Left ventricle myocardium superior (tissue), 1 donor: ENCODE measurements around the gene SLC6A20. TPM values are rescaled to one million over a fixed set of nuclear protein-coding genes. Genes with fewer than 3 reads are reported as not detected.

Experiments used
- ATAC-seq: fragments of 200-7000 bp; cut with Tn5 transposase; one replicate; pipeline ENCODE4 v1.9.1; 2020; ENCODE audit warnings: mild to moderate bottlenecking, moderate library complexity
- DNase-seq: peaks from one replicate; pipeline ENCODE4 v3.0.0-alpha.2; 2020
- intact Hi-C: fragments of 100-400 bp; cut with micrococcal nuclease; formaldehyde crosslinking; loops from one replicate; pipeline ENCODE4 v1.11.0; 2022
- total RNA-seq: library from RNA; stranded (reverse); fragmentation: NEBNext Ultra II Directional; extraction: Animal tissue kit (Norgen Biotek cat#: 25700); gene quantifications from one replicate; pipeline ENCODE4 v1.2.1, GENCODE V29; 2021
- donor health status: DM: no; HTN: yes; CAD: no; lungs with severe emphysema.

Gene SLC6A20
- total RNA-seq, 1 donor from 2014 or later, result not detected

GRCh38 chr3:45781841-45782240 is 14.5 kb downstream of the SLC6A20 start:
- intact Hi-C loops, result no loop called here
- ATAC-seq, result no peak
- no peak for DNase-seq

GRCh38 chr3:45781271-45781670 is 15.1 kb downstream of the SLC6A20 start:
- intact Hi-C loops, result no loop called here
- ATAC-seq (no peak), DNase-seq (no peak)

DNA sequence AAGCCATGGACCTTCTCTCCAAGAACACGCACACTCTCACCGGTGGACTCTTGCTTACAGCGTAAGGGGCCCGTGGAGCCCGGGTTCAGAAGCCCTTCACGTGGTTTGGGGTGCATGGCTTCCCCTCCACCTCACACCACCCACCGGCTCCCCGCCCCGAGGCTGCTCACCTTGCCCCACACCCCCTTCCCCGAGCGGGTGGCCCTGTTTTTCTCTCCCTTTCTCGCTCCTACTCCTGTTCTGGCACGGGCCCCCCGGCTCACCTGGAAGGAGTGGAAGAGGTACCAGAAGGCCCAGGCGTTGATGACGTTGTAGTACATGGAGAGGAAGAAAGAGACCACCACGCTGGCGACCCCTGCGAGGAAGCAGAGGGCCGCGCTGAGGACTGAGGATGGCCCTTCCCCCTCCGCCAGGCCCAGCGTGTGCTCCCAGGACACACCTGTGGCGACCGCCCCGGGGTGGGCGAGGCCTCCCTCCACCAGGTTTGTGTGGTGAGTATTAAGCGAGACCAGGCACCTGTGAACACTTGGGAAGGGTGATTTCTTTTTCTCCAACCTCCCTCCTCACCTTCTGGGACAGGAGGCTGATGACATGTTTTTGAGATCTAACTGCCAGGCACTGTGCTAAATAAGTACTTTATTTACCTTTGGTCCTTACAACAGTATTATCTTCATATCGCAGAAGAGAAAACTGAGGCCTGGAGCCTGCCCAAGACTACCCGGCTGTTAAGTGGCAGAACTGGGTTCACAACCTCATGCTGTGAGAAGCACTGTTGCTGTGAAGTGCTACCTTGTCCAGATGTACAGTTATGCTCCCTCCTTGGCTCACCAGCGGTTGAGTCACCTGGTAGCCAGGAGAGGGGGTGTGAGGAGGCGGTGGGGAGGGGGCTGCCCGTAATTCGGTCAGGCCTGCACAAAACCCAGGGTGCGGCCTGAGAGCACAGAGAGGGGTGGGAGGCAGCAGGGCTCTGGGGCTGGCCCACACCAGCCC is 16.3 kb downstream of the SLC6A20 start:
- intact Hi-C loops, result no loop called here
- DNase-seq (no peak), ATAC-seq (no peak)

DNA sequence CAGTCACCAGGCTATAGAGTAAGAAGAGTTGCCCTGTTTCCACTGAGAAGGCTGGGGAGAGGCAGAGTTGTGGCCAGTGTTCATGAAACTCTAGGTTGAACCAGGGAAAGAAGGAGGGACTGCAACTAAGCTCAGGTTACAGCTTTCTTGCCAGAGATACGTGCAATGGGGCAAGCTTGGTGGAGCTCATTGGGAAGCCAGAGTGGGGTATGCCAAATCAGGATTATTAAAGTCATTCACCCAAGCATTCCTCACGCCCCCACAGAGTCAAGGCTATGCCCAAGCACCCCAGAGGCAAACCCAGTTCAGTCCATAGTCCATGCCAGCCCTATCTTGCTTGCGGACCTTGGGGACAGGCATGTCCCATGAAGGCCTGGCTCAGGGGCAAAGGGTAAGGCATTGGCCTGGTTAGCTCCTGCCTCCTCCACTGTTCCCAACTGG is 17.6 kb downstream of the SLC6A20 start:
- intact Hi-C loops, result no loop called here
- no peak for ATAC-seq
- no peak for DNase-seq

DNA sequence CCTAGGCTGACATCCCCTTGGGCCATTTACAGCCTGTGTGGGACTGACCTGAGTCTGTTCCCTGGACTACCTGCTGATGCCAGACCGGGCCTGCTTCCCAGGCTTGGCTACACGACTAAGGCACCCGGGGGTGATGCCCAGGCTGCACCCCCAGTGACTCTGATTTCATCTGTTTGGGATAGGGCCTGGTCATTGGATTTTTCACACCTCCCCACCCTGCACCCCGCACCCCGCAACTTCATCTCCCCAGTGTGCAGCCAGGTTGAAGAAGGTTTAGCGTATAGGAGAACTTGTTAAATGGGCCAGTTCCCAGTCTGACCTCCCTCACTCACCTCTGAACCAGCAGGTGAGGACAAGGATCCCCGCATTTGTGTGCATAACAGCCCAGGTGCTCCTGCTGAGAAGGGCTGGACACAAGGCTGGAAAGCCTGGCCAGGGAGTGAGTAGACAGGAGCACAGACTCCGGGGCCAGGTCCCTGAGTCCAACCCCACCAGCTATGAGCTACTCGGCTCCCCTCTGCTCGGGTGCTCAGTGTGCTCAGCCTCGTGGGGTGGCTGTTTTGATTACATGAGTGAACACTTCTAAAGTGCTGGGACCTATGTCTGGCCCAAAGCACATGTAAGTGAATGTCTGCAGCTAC is 18.5 kb downstream of the SLC6A20 start:
- DNase-seq (no peak), ATAC-seq (no peak)
- intact Hi-C loops, result no loop called here

- DNase-seq (no peak), ATAC-seq (no peak)
- intact Hi-C loops, result no loop called here
Measured at GRCh38 chr3:45777111-45777745, 19.1 kb downstream of the SLC6A20 start.

DNA sequence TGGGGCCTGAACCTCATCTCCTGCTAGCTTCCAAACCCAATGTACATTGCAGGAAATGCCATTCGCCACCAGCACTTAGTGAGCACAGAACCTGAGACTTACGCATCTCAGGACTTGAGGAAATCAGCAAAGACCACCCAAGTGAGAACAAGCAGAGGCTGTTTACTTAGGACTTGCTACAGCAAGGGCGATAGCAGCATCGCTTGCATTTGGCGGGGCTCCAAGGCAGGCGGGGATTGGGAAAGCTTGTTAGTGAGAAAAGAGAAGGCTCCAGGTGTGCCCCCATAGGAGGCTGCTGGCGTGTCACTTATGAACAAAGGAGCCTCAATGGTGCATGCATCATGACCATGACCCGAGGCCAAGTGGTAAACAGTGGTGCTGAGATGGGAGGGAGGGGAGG is 19.7 kb downstream of the SLC6A20 start:
- DNase-seq (no peak), ATAC-seq (no peak)
- intact Hi-C loops, result no loop called here

- DNase-seq, result no peak
- ATAC-seq, result no peak
- intact Hi-C loops, result no loop called here
Measured at GRCh38 chr3:45776301-45776595, 20.1 kb downstream of the SLC6A20 start.

DNA sequence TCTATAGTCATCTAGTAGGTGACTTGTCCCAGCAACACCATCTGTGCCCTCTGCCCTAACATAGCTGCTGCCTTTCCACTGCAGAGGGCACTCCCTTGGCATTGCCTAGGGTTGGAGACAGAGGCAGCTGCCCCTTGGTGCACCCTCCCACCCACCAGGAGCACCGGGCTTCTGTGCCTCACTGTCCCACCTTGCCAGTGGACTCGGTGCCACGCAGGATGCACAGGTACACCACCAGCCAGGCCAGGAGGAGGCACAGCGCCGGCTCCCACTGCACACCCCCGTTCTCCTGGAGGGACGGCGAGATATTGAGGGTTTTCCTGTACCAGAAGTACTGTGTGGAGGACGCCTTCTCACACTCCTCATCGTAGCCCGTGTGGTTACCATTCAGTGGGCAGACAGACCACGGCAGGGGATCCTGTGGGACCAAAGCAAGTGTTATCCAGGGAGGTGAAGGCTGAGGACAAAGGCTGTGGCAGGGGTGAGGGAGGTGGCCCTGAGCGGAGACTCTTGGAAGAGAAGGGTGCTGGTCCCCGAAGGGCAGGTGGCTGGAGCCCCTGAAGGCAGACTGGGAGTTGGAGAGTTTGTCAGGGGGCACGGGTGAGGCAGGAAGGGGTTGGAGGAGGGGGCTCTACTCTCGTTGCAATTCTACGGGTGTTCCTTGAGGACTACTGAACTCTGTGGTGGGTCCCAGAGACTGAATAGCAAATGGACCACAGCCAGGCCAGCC is 20.6 kb downstream of the SLC6A20 start:
- DNase-seq (no peak), ATAC-seq (no peak)

DNA sequence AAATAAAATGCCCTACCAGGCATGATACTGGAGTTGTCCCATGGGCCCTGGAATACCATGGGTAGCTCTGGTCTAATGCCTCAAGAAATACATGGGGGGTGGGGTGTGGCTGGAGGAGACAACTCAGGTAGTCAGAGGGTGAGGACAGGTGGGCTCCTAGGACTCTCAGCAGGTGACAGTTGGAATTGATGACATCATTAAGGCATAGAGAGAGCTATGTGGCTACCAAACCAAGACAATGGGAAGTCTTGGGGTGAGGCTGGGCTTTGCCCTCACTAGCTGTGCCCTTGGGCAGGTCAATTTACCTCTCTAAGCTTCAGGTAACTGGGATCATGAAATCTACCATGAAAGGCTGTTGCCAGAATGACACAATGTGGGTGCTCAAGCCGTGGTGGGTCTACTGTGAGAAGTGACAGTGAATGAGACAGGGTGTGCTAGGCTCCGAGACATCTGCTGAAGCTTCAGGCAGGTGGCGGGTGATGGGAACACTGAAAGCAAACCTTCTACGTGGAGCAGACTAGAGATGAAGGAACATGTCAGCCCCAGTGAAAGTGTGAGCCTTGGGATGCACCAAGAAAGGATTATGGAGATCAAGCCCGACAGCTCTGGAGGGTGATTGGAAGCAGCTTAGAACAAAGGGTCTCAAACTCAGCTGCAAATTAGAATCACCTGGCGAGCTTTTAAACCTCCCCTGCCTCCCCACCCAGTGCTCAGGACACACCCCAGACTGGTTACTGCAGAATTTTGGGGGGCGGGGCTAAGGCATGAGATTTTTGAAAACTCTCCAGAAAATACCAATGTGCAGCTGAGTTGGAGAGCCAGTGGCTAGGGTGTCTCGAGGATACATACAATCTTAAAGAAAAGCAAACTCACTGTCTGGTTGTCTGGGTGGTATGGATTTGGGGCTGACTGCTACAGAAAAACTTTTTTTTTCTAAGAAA is 21.5 kb downstream of the SLC6A20 start:
- no peak for ATAC-seq
- intact Hi-C loops, result no loop called here
- DNase-seq, result no peak

More for the DNA sequence above, 20.6 kb downstream of the SLC6A20 start:
- intact Hi-C loops, result no loop called here

GRCh38 chr3:45773714-45774449 is 22.5 kb downstream of the SLC6A20 start:
- ATAC-seq (no peak), DNase-seq (no peak)
- intact Hi-C loops, result no loop called here

DNA sequence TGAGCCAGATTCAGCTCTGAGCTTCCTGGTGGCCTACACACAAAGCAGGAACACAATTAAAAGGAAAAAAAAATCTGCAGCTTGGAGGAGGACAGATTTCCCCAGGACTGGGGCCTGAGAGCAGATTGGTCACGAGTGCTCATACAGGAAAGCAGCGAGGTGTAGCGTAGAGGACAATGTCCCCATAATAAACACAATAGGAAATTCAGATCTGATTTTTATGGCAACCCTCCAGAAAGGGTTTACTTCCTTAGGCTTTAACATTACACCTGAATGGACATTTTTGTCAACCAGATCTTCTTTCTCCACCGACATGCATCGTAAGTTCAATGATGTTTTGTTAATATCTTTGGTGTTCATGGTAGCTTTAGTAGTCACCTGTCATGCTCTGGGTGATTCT is 23.3 kb downstream of the SLC6A20 start:
- ATAC-seq, result no peak
- intact Hi-C loops, result no loop called here
- no peak for DNase-seq

DNA sequence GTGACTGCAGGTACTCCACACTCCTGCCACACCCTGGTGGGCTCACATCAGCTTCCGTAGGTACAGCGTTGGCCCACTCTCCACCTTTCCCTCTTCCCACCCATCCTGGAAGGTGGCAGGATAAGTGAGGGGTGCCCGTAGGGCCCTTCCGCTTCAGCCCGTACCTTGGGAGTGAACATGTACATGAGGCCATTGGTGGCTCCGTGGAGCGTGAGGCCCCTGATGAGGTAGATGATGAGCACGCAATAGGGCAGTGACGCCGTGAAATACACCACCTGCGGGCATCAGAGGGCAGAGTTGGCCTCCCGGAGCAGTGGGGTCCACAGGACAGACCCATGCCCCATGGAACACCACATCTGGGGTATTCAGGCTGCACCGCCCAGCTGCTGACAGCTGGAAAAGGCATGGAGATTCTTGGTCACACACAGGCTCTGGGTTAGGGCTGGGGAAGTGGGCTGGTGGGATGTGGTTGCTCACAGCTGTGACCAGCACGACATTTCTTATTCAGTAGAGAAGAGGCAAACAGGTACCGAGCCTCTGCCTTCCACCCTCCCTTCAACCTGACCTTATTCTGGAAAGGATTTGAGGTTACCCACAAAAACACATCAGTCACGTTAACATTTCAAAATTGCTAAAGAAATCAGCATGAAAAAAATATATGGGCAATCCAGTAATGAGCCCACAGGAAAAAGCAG is 23.8 kb downstream of the SLC6A20 start:
- no peak for DNase-seq
- intact Hi-C loops, result no loop called here
- no peak for ATAC-seq

DNA sequence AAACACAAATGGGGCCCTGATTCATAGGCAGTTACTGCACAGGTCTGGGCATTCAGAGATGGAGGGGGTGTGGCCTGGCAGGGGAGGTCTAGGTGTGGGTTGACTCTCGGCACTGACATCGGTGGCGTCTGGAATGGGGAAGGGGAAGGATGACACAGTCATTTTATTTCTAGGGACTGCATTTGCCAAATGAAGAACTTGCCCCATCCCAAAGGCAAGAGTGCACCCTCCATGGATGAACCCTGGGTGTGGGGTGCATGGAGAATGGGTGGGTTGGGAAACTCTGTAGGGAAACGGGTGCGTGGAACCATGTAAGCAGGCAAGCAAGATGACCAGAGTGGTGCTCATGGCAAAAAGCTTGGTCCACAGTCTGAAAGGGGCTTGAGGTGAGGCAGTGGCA is 24.5 kb downstream of the SLC6A20 start:
- DNase-seq (no peak), ATAC-seq (no peak)
- intact Hi-C loops, result no loop called here

DNA sequence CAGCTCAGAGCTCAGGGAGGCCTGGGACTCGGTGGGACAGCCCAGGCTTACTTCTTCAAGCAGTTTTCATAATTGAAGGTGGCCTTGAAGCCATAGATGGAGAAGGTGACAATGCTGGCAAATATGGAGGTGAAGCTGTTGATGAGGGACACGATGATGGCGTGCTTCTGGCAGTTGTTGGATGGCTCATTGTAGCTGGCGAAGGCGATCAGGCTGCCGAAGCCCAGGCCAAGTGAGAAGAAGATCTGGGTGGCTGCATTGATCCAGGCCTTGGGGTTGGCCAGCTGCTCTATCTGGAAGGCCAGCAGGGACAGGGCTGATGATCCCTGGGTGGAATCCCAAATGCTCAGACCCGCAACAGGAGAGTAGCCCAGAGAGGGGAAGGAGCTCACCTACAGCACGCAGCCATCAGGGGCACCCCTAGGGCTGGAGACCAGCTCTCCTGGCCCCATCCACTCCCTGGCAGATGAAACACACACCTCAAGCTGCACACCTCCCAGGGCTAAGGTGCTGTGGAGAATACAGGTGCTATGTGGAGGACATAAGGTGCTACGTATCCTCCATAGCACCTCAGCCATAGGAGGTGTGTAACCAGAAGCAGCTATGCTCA is 25.1 kb downstream of the SLC6A20 start:
- intact Hi-C loops, result no loop called here
- no peak for ATAC-seq

GRCh38 chr3:45765958-45766357 is 30.4 kb downstream of the SLC6A20 start:
- ATAC-seq, result no peak
- intact Hi-C loops, result loop anchor here (10.0 kb wide), 1 partner anchor 299 kb away; no protein-coding TSS in a partner anchor
- DNase-seq, result no peak

More for the DNA sequence above, 25.1 kb downstream of the SLC6A20 start:
- DNase-seq, result no peak
